Cardiac fibroblast (primary cell): Measurements from ENCODE around the gene SYN1.

Experiments
- DNase-seq, 2 donors: peaks; one replicate each; pipeline versions ENCODE4 v3.0.0 to v3.0.0-alpha.2; 2010; ENCODE audit warnings: low read depth in 2 of 2
- H3K4me3 ChIP-seq, 2 donors: replicated peaks in 1 of 2; 1 replicate in 1 of 2; 2 replicates in 1 of 2; pipeline ENCODE4 v1.5.1; 2011; ENCODE audit warnings: low read depth in 2 of 2, low read length in 2 of 2, mild to moderate bottlenecking in 2 of 2, moderate library complexity in 1 of 2
- TF ChIP-seq, protein P1 (sequence below): IDR thresholded peaks from one replicate; pipeline ENCODE4 v1.5.1; 2011; ENCODE audit warnings: low read depth, mild to moderate bottlenecking, low read length, inconsistent platforms

SYN1 gene

DNA sequence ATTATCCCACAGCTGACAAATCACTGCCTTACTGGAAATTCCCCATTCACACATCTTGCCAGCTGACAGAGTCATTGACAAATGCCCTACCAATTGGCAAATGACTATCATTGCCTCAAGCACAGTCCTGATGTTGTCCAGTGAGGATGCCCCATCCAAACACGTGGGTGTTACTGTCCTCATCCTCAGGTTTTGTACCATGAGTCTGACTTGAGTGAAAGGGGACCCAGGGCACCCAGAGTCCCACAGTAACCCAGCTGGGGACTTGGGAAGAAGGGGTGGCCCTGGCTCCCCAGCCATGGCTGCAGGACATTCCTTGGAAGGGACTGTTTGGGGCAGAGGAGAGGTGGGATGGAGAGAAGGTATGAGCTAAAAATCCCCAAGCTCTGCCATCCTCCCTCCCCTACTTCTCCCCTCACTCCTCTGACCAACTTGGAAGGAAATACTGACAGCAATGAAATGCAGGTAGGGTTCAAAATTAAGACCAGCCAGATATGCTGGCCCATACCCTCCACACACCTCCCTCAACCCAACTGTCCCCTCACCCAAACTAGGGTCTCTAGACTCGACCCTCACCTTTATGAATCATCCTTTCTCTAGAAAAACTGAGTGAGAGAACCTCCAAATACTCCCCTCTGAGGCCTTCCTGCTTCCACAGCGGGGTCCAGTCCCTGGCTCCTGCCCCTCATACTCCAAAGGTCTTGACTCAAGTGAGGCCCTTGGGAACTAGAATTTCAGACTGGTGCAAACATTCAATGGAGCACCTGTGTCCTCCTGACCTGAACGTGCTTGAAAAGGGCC is 32.4 kb downstream of the SYN1 start:
- peak; percentile 38 to 46 for DNase-seq
- TF ChIP-seq, protein P1, sequence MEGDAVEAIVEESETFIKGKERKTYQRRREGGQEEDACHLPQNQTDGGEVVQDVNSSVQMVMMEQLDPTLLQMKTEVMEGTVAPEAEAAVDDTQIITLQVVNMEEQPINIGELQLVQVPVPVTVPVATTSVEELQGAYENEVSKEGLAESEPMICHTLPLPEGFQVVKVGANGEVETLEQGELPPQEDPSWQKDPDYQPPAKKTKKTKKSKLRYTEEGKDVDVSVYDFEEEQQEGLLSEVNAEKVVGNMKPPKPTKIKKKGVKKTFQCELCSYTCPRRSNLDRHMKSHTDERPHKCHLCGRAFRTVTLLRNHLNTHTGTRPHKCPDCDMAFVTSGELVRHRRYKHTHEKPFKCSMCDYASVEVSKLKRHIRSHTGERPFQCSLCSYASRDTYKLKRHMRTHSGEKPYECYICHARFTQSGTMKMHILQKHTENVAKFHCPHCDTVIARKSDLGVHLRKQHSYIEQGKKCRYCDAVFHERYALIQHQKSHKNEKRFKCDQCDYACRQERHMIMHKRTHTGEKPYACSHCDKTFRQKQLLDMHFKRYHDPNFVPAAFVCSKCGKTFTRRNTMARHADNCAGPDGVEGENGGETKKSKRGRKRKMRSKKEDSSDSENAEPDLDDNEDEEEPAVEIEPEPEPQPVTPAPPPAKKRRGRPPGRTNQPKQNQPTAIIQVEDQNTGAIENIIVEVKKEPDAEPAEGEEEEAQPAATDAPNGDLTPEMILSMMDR: no peak
- no peak overlapping the region for H3K4me3 ChIP-seq

DNA sequence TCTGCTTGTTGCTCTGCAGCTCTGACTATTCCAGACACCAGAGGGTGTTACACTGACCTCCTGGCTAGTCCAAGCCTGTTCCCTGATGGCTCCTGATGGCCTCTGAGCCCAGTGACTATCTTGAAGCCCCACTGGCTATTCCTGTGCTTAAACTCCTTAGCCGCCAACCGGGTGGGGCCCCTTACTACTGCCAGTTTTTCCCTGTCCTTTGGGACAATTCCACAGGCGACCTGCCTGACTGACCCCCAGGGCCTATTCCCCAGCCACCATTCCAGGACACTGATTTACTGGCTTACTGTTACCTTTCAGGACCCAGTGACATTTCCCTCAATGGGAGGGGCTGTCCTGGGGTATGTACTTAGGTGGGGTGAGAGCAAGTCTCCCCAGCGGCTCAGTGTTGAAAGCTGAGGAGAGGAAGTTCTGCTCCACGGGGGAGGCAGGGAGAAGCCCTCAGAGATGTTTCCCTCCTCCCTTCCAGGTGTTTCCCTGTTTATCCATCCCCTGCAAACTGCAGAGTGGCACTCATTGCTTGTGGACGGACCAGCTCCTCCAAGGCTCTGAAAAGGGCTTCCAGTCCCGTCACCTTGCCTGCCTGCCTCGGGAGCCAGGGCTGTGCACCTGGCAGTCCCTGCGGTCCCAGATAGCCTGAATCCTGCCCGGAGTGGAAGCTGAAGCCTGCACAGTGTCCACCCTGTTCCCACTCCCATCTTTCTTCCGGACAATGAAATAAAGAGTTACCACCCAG is 33.4 kb downstream of the SYN1 start:
- no peak for DNase-seq
- peak overlapping the region; percentile 67 to 74 for H3K4me3 ChIP-seq
- TF ChIP-seq, protein P1: no peak

DNA sequence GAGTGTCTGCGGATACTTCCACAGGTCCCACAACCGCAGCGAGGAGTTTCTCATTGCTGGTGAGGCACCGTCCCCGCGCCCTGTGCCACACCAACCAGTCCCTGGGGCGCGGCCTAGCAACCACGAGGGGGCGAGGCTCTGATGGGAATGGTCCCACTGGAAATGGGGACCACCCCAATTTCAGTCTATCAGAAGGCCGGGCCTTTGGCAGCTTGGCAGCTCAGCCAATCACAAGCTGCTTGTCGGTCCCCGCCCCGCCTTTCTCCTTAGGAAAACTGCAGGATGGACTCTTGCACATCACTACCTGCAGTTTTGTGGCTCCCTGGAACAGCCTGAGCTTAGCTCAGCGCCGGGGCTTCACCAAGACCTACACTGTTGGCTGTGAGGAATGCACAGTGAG is 34.4 kb downstream of the SYN1 start:
- H3K4me3 ChIP-seq: peak overlapping the region; percentile 67 to 74
- peak in 1 of 2 donors; percentile 50 for DNase-seq

DNA sequence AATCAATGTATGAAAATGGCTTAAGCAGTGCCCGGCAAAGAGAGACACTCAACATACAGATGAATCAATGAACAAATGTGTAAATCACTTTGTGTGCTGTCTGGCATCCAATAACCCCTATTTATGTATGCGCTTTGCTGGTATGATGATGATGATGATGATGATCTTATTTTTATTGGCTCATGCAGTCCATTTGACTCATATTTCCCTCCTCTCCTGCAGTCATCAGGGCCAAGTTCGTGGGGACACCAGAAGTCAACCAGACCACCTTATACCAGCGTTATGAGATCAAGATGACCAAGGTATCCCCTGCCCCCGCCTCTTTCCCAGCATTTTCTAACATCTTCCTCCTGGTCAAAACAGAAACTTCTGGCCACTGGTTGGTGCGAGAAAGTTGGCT is 34.9 kb downstream of the SYN1 start:
- TF ChIP-seq, protein P1: no peak
- peak overlapping the region; percentile 67 to 74 for H3K4me3 ChIP-seq
- DNase-seq: peak in 1 of 2 donors; percentile 47

More for the DNA sequence above, 34.4 kb downstream of the SYN1 start:
- TF ChIP-seq, protein P1: no peak

DNA sequence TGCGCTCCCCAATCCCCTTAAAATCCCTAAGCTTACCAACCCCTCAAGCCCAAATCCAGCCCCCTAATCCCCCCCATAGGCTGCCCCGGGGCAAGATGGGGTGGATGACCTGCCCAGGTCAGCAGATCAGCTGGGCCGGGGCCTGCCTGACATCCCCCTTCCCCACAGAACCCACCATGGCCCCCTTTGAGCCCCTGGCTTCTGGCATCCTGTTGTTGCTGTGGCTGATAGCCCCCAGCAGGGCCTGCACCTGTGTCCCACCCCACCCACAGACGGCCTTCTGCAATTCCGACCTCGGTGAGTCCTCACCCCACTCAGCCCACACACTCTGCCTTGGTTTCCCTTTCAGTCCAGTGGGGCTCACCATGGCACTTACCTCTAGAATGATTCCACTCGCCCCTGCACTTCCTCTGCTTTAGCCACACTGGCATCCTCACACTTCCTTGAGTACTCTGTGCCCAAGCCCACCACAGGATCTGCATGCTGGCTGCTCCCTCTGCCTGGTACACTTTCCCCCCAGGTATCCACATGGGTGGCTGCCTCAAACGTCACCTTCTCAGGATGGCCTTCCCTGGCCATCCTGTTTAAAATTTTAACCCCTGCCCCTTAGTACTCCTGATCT is 36.3 kb downstream of the SYN1 start:
- no peak for DNase-seq
- peak overlapping the region; percentile 67 to 74 for H3K4me3 ChIP-seq
- TF ChIP-seq, protein P1: no peak

DNA sequence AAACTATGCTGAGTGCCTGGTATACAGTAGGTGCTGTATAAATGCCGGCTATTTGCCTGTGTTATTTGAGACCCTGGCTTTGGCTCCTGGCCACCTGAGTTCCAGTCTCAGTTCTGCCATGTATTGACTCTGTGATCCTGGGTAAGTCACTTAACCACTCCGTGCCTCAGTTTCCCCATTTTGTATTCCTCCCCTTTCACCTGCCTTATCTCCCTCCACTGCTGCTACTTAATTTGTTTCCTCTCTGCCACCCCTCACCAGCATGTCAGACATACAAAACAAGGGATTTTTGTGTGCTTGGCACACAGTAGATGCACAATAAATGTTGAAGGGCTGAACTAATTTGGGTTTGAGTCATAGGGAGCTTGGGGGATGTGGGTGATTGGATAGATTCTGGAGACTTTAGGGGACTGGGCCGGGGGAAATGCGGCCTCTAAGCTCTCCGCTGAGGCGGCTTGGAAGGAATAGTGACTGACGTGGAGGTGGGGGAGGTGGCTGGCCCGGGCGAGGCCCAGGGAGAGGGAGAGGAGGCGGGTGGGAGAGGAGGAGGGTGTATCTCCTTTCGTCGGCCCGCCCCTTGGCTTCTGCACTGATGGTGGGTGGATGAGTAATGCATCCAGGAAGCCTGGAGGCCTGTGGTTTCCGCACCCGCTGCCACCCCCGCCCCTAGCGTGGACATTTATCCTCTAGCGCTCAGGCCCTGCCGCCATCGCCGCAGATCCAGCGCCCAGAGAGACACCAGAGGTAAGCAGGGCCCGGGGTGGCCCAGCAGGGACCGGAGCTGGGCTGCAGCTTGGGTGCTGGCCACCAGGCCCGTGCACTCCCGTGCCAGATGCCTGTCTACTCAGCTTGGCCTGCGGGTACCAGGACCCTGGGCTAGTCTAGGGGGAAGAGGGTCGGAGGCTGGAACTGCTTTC is 37.7 kb downstream of the SYN1 start, which contains the start of gene TIMP1:
Gene TIMP1, plus strand, starts transcription at position 706 of the 917 bp plus-strand sequence. CDS start 980 bp downstream, outside the sequence.
- TF ChIP-seq, protein P1: no peak
- peak within 1 kb of the TSS; percentile 67 to 74 for H3K4me3 ChIP-seq
- peak; percentile 94 to 96 for DNase-seq
